ENCODE measurements around the gene RPS6KA2. TPM values are rescaled to one million over a fixed set of nuclear protein-coding genes. Genes with fewer than 3 reads are reported as not detected.
A peak's percentile ranks its signal among the peaks of the same experiment; 100 is the strongest.
"Not testable (repeated sequence)": the region's sequence is repeated elsewhere in the genome, so short reads cannot be mapped to it uniquely, and the experiment has no call there.

The RPS6KA2 gene
- total and polyA plus RNA-seq, 5 experiments from 2014 or later, result 2.1 to 13.6 (median 4.8) TPM

DNA sequence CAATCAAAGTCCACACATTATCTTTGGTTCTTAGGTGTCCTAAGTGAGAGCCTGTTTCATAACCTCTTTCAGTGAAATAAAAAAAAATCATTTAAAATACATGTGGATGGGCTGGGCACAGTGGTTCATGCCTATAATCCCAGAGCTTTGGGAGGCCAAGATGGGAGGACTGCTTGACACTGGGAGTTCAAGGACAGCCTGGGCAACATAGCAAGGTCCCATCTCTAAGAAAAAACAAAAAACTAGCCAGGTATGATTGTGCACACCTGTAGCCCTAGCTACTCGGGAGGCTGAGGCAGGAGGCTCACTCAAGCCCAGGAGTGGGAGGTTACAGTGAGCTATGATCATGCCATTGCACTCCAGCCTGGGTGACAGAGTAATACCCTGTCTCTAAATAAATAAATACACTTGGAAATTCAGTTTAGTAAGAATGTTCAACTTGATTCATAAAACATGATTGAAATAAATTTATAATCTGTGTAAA lies 247.9 kb downstream of the RPS6KA2 start:
- Mint-ChIP-seq H3K27me3 (no peaks in the 10 kb centered on the region), H3K4me1 (peaks cover 6 to 16% (median 12%) of the 10 kb centered on the region in 4 donors), H3K36me3 (peaks cover 0 to 2% (median 0%) of the 10 kb centered on the region in 3 donors), H3K4me3 (no peak overlapping the region), H3K27ac (no peak overlapping the region), H3K9me3 (no peaks in the 10 kb centered on the region)
- DNase-seq, result no peak
- POLR2A ChIA-PET, result no interaction called here
- ATAC-seq, result no peak

DNA sequence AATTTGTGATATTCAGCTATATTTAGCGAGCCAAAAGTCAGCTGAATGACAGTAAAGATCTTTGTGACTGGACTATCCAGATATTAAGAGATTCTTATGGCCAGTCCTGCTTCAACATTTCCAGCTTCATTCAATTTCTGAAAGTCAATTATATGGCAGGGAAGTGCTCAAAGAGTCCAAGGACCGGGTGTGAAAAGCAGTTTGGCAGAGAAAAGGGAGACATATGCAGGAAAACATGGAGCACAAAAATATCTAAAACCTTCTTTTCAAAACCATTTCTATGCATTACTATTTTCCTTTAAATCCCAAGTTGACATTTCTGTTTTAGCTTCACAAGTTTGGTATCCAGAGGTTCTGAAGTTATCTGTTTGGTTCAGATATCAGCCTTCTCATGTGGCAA lies 249.3 kb downstream of the RPS6KA2 start:
- POLR2A ChIA-PET, result interaction anchor here (0.5 kb wide), 1 partner anchor 58 kb away, joined by 7 read pairs; no protein-coding TSS in a partner anchor
- no peak overlapping the region for H3K4me3 Mint-ChIP-seq
- peaks cover 6 to 17% (median 8%) of the 10 kb centered on the region in 4 donors for H3K4me1 Mint-ChIP-seq
- H3K36me3 Mint-ChIP-seq, result peaks cover 0 to 2% (median 0%) of the 10 kb centered on the region in 3 donors
- DNase-seq, result no peak
- H3K9me3 Mint-ChIP-seq, result no peaks in the 10 kb centered on the region
- H3K27ac Mint-ChIP-seq, result peak overlapping the region in 1 of 10 donors; percentile 57
- ATAC-seq, result no peak
- H3K27me3 Mint-ChIP-seq, result no peaks in the 10 kb centered on the region

DNA sequence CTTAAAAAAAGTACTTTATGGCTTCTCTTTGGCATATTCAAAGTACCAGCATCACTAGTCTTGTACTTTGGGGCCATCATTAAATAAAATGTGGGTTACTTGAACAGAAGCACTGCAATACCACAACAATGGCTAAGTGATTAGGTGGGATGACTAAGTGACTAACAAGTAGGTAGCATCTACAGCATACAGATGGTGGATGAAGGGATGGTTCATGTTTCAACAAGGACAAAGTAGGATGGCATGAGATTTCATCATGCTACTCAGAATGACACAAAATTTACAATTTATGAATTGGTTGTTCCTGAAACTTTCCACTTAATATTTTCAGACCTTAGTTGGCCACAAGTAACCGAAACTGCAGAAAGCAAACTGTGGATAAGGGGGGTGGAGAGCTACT lies 252.0 kb downstream of the RPS6KA2 start:
- no peak for ATAC-seq
- DNase-seq, result no peak
- H3K27ac Mint-ChIP-seq, result no peak overlapping the region
- no peaks in the 10 kb centered on the region for H3K9me3 Mint-ChIP-seq
- peaks cover 0 to 3% (median 0%) of the 10 kb centered on the region in 3 donors for H3K36me3 Mint-ChIP-seq
- POLR2A ChIA-PET, result no interaction called here
- peaks cover 0 to 6% (median 0%) of the 10 kb centered on the region in 4 donors for H3K4me1 Mint-ChIP-seq
- H3K27me3 Mint-ChIP-seq, result no peaks in the 10 kb centered on the region
- no peak overlapping the region for H3K4me3 Mint-ChIP-seq

DNA sequence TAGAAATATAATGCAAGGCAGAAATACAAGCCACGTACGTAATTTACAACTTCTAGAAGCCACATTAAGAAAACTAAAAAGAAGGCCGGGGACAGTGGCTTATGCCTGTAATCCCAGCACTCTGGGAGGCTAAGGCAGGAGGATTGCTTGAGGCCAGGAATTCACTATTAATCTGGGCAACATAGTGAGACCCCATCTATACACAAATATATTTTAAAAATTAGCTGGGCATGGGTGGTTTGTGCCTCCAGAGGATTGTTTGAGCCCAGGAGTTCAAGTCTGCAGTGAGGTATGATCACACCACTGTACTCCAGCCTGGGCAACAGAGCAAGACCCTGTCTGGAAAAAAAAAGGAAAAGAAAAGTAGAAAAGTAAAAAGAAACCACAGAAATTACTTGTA lies 256.6 kb downstream of the RPS6KA2 start:
- DNase-seq (no peak), ATAC-seq (no peak)
- H3K36me3 Mint-ChIP-seq, result peaks cover 0 to 21% (median 5%) of the 10 kb centered on the region in 3 donors
- H3K27me3 Mint-ChIP-seq, result no peaks in the 10 kb centered on the region
- POLR2A ChIA-PET, result no interaction called here
- H3K4me1 Mint-ChIP-seq, result peaks cover 0 to 6% (median 1%) of the 10 kb centered on the region in 4 donors
- H3K27ac Mint-ChIP-seq, result no peak overlapping the region
- H3K4me3 Mint-ChIP-seq, result no peak overlapping the region
- no peaks in the 10 kb centered on the region for H3K9me3 Mint-ChIP-seq

DNA sequence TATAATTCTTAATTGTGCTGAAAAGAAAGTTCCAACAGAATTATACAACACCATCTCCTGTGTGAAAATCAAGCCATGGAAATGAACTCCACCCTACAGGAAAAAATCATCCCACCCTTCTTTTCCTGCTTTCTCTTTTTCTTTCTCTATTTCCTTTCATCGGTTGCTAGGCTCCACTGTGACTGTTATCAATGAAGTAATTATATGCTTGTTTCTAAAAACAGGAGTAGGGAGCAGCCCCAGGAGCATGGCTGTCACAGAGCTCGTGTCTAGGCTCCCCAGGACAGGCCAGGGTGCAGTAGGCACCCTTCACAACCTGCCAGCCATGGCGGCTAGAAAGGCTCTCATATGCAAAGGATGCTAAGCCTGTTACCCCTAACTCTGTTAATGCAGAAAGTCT lies 257.3 kb downstream of the RPS6KA2 start:
- Mint-ChIP-seq H3K36me3 (peaks cover 0 to 22% (median 6%) of the 10 kb centered on the region in 3 donors), H3K27ac (no peak overlapping the region), H3K4me3 (no peak overlapping the region), H3K27me3 (no peaks in the 10 kb centered on the region), H3K9me3 (no peaks in the 10 kb centered on the region), H3K4me1 (peaks cover 0 to 6% (median 1%) of the 10 kb centered on the region in 4 donors)
- ATAC-seq, result no peak
- POLR2A ChIA-PET, result no interaction called here
- no peak for DNase-seq

DNA sequence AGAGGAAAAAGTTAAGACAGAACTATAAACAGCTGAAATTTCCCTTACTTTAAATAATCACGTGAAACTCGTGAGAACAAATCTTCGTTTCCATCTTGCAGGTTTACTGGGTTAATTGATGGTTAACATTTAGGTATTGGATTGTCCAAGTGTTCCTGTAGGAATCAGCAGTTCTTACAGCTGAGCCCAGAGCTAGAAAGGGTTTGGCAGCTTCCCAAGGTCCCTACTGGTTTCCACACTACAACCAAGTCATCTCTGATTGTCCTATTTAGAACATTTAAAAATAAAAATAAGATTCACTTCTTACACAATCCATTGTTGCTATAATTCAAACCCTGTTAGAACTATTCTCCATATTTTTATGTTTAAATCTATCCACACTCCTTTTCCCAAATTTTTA lies 260.1 kb downstream of the RPS6KA2 start:
- POLR2A ChIA-PET, result no interaction called here
- H3K4me1 Mint-ChIP-seq, result peaks cover 0 to 3% (median 0%) of the 10 kb centered on the region in 4 donors
- ATAC-seq, result no peak
- H3K9me3 Mint-ChIP-seq, result no peaks in the 10 kb centered on the region
- DNase-seq, result no peak
- H3K27me3 Mint-ChIP-seq, result no peaks in the 10 kb centered on the region
- peaks cover 0 to 43% (median 19%) of the 10 kb centered on the region in 3 donors for H3K36me3 Mint-ChIP-seq
- H3K27ac Mint-ChIP-seq, result peak overlapping the region in 1 of 10 donors; percentile 16
- no peak overlapping the region for H3K4me3 Mint-ChIP-seq

DNA sequence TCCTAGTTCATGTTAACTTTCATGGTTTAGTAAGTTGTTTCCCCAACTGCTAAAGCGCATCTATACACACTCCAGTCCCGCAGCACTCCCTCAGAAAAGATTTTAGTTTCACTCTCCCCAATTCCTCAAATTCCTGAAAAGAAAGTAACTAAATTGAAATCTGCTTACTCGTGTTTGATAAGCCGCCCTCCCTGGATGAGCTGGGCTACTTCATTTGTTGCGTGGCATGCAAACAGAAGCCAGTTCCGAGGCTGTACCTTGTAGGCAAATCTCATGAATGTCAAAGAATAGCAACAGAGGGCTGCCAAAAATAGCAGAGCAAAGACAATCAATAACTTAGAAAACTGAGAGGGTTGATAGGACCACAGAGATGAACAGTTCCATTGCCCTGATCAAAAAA lies 261.2 kb downstream of the RPS6KA2 start:
- Mint-ChIP-seq H3K27ac (peak overlapping the region in 3 of 10 donors; percentile 6 to 46 (median 43)), H3K36me3 (peaks cover 0 to 43% (median 22%) of the 10 kb centered on the region in 3 donors), H3K9me3 (no peaks in the 10 kb centered on the region), H3K27me3 (no peaks in the 10 kb centered on the region), H3K4me3 (no peak overlapping the region), H3K4me1 (peaks cover 0 to 3% (median 0%) of the 10 kb centered on the region in 4 donors)
- no peak for DNase-seq
- no peak for ATAC-seq
- POLR2A ChIA-PET, result no interaction called here

DNA sequence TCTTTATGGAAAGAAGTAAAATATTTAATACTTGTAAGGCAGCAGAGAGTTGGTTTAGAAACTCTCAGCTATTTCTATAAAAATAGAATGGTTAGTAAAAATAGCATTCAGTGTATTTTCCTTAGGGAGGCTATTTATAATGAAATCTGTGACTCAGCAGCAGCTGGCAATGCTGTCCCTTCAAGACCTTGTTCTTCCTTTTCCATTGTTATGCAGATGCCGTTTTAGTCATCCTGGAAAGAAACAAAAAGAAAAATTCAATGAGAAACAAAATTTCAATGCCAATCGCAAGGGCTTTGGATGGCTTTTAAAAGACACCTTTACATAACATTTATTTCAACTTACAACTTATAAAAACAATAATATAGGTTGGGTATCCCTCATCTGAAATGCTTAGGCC lies 261.8 kb downstream of the RPS6KA2 start:
- no peak overlapping the region for H3K4me3 Mint-ChIP-seq
- ATAC-seq, result no peak
- no peak overlapping the region for H3K27ac Mint-ChIP-seq
- POLR2A ChIA-PET, result no interaction called here
- no peaks in the 10 kb centered on the region for H3K9me3 Mint-ChIP-seq
- no peaks in the 10 kb centered on the region for H3K27me3 Mint-ChIP-seq
- peaks cover 0 to 43% (median 23%) of the 10 kb centered on the region in 3 donors for H3K36me3 Mint-ChIP-seq
- peaks cover 0 to 3% (median 0%) of the 10 kb centered on the region in 4 donors for H3K4me1 Mint-ChIP-seq
- no peak for DNase-seq

DNA sequence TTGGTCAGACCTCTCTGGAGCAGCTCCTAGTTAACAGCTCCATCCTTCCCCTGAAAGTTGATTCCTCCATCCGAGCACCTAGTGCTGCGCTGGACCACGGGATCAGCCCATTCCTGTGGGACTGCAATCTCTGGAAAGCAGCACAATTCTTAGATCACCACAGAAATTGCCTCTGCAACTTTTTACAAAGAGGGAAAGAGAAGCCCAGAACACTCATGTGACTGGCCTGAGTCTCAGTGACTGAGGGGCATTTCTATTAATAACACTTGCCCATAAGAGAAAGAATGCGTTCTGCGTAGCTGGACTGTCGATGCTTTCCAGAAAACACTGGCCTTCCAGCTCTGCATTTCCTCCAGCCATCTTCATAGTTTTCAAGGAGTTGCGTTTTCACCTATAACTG lies 262.6 kb downstream of the RPS6KA2 start:
- no peaks in the 10 kb centered on the region for H3K4me1 Mint-ChIP-seq
- H3K27me3 Mint-ChIP-seq, result peaks cover 0 to under 1% (median 0%) of the 10 kb centered on the region in 5 donors
- H3K27ac Mint-ChIP-seq, result no peak overlapping the region
- H3K9me3 Mint-ChIP-seq, result peaks cover 0 to 1% (median 0%) of the 10 kb centered on the region in 9 donors
- POLR2A ChIA-PET, result no interaction called here
- H3K4me3 Mint-ChIP-seq, result no peak overlapping the region
- H3K36me3 Mint-ChIP-seq, result peaks cover 0 to 38% (median 23%) of the 10 kb centered on the region in 3 donors
- ATAC-seq (no peak), DNase-seq (no peak)

DNA sequence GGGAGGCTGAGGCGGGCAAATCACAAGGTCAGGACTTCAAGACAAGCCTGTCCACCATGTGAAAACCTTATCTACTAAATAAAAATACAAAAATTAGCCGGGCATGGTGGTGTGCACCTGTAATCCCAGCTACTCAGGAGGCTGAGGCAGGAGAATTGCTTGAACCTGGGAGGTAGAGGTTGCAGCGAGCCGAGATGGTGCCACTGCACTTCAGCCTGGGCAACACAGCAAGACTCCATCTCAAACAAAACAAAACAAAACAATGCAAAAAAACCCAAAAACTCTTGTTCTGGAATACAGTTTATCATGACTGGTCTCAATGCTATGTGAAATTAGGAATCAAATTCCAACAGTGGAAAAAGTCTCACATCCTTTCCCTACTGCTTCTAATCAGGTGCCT lies 264.6 kb downstream of the RPS6KA2 start:
- POLR2A ChIA-PET, result interaction anchor here (0.7 kb wide), 1 partner anchor 18 kb away, joined by 4 read pairs; no protein-coding TSS in a partner anchor
- ATAC-seq, H3K27ac Mint-ChIP-seq, H3K4me3 Mint-ChIP-seq, H3K9me3 Mint-ChIP-seq, H3K4me1 Mint-ChIP-seq, DNase-seq, H3K27me3 Mint-ChIP-seq: not testable (repeated sequence)
- H3K36me3 Mint-ChIP-seq, result peaks cover 0 to 33% (median 23%) of the 10 kb centered on the region in 3 donors

DNA sequence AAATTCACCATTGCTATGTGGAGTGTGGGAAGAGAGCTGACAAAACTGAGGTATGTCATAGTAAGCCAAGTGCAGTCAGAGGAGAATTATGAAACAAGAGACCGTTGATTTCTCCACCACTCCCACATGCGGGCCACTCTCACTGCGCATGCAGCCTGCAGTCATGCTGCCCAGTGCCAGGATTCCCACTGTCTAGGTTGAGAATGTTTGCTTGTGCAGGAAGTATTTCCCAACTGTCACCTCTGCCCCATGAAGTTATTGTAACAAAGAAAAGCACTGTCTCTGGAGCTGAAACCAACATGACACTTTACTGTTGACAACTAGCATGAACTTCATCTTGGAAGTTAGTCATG lies 266.0 kb downstream of the RPS6KA2 start:
- DNase-seq, result no peak
- no peak for ATAC-seq
- POLR2A ChIA-PET, result no interaction called here
- H3K27me3 Mint-ChIP-seq, result peaks cover 3 to 12% (median 7%) of the 10 kb centered on the region in 5 donors
- H3K9me3 Mint-ChIP-seq, result peaks cover 0 to 6% (median 0%) of the 10 kb centered on the region in 9 donors
- no peak overlapping the region for H3K27ac Mint-ChIP-seq
- H3K4me3 Mint-ChIP-seq, result no peak overlapping the region
- no peaks in the 10 kb centered on the region for H3K4me1 Mint-ChIP-seq
- peaks cover 0 to 28% (median 23%) of the 10 kb centered on the region in 3 donors for H3K36me3 Mint-ChIP-seq

DNA sequence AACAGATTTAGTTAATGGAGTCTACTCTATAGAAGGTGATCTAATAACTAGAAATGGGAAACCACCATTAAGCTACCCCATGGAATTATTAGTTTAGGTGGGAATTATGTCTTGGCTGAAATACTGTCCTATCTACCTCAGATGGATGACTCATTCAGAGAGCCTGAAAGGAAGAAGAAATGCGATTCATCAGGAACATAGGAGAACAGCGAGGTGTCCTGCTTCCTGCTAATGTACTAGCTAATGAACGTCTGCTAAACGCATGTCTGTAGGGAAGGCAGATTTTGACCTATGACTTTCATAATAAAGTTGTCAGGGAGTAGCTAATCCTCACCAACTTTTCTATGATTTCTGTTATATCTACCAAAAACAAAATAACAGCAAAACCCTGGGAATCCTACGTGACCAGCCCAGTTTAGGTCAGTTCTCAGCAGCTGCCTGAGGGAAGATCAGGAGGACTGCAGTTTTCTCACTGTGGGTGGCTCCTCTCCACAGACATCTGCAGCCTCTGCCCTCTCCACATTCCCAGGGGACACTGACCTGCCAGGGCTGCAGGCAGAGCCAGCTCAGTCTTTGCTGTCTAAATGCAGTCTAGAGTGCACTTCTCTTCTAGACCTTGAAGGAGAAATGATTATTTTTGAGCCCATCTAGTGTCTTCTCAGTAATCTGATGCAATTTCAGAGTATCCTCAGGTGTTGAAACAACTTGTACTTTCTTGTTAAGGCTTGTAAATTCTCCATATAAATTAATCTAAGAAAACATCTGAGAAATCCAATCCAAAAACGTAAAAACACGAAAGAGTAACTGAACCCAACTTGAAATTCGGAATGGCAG lies 266.6 kb downstream of the RPS6KA2 start:
- H3K4me3 Mint-ChIP-seq, result no peak overlapping the region
- peaks cover 0 to 22% (median 18%) of the 10 kb centered on the region in 3 donors for H3K36me3 Mint-ChIP-seq
- ATAC-seq, result no peak
- no peaks in the 10 kb centered on the region for H3K4me1 Mint-ChIP-seq
- POLR2A ChIA-PET, result no interaction called here
- H3K27ac Mint-ChIP-seq, result peak overlapping the region in 1 of 10 donors; percentile 21
- no peak for DNase-seq
- peaks cover 4 to 16% (median 10%) of the 10 kb centered on the region in 5 donors for H3K27me3 Mint-ChIP-seq
- H3K9me3 Mint-ChIP-seq, result peaks cover 0 to 6% (median 0%) of the 10 kb centered on the region in 9 donors

Data from naive thymus-derived CD8-positive, alpha-beta T cell (primary cell).